ENCODE results near the gene PEPD.

- no peak for TF ChIP-seq CTCF (IDR thresholded peaks at IDR 0.05 in 2 of 3, conservative IDR thresholded peaks at IDR 0.05 in 1 of 3; ENCODE audit: control insufficient read depth in 2 of 3, extremely low read depth in 1 of 3, insufficient read depth in 1 of 3, low read depth in 3 of 3, low read length in 3 of 3)
- TF ChIP-seq E2F8 (IDR thresholded peaks at IDR 0.05; ENCODE audit: low read depth, partially characterized antibody): no peak
- no peak for TF ChIP-seq POLR2AphosphoS5 (IDR thresholded peaks at IDR 0.05; ENCODE audit: low read length)
- TF ChIP-seq SMC3 (IDR thresholded peaks at IDR 0.05; ENCODE audit: borderline replicate concordance, low read length): no peak
- TF ChIP-seq BRCA1 (IDR thresholded peaks at IDR 0.05; ENCODE audit: low read depth, low read length): no peak
- no peak for TF ChIP-seq SREBF2 (IDR thresholded peaks at IDR 0.05; ENCODE audit: low read length)
- TF ChIP-seq GABPA (IDR thresholded peaks at IDR 0.05; ENCODE audit: low read depth): no peak
- TF ChIP-seq RAD21 (IDR thresholded peaks at IDR 0.05; ENCODE audit: insufficient read depth, low read depth, low read length): no peak
- TF ChIP-seq EZH2 (IDR thresholded peaks at IDR 0.05; ENCODE audit: borderline replicate concordance, control insufficient read depth, low read depth, low read length): no peak
These were observed 131.3 kb downstream of the PEPD start for GRCh38 chr19:33390101-33390907.
